Uterus (tissue), 4 donors: ENCODE results near the gene CCSER1. TPM values are rescaled to one million over a fixed set of nuclear protein-coding genes. Genes with fewer than 3 reads are reported as not detected.

Experiments
- DNase-seq, 2 donors: peaks; one replicate each; pipeline ENCODE4 v3.0.0-alpha.2; 2019 to 2020
- H3K27ac ChIP-seq, 2 donors: fragments of 200-600 bp; sonication (generic); 1 replicate in 1 of 2; 2 replicates in 1 of 2; pipeline ENCODE4 v1.5.1; 2016 to 2018
- H3K27me3 ChIP-seq, 2 donors: fragments of 200-600 bp; sonication (generic); one replicate each; pipeline ENCODE4 v1.5.1; 2018 to 2019; ENCODE audit warnings: control low read depth in 1 of 2
- H3K36me3 ChIP-seq, 2 donors: fragments of 200-600 bp; sonication (generic); one replicate each; pipeline ENCODE4 v1.5.1; 2019; ENCODE audit warnings: control low read depth in 1 of 2
- H3K4me1 ChIP-seq, 2 donors: fragments of 200-600 bp; sonication (generic); one replicate each; pipeline ENCODE4 v1.5.1; 2018 to 2019; ENCODE audit warnings: control low read depth in 1 of 2
- H3K4me3 ChIP-seq, 2 donors: fragments of 200-600 bp; sonication (generic); 1 replicate in 1 of 2; 2 replicates in 1 of 2; pipeline ENCODE4 v1.5.1; 2018 to 2019; ENCODE audit warnings: mild to moderate bottlenecking in 1 of 2
- H3K9me3 ChIP-seq, 2 donors: fragments of 200-600 bp; sonication (generic); one replicate each; pipeline ENCODE4 v1.5.1; 2019; ENCODE audit warnings: control low read depth in 1 of 2
- POLR2A ChIP-seq, 2 donors: fragments of 450-650 bp; IDR thresholded peaks; one replicate each; pipeline ENCODE4 v1.6.1; 2016; ENCODE audit warnings: antibody characterized with exemption in 2 of 2, mild to moderate bottlenecking in 1 of 2, moderate library complexity in 1 of 2
- intact Hi-C: fragments of 100-400 bp; cut with DNase I; formaldehyde crosslinking; loops from one replicate; pipeline ENCODE4 v1.15.1; 2023; ENCODE audit warnings: low total_unique reads
- total RNA-seq, 4 donors: library from RNA; depleted of rRNA in 3 of 4; stranded (reverse); fragments of >200 nt in 3 of 4; gene quantifications; one replicate each; pipeline versions ENCODE4 v1.1.0 to v1.2.4, GENCODE V29; 2014 to 2023
- TF ChIP-seq, protein P1 (sequence below), 4 experiments: fragments of 200-600 bp in 2 of 4; fragments of 450-650 bp in 2 of 4; sonication (generic) in 2 of 4; IDR thresholded peaks; one replicate each; pipeline ENCODE4 v1.5.1; 2016 to 2019; ENCODE audit warnings: antibody characterized with exemption in 4 of 4, mild to moderate bottlenecking in 2 of 4, moderate library complexity in 1 of 4
- donor health status: DM: yes; HTN: yes; CAD: no.

The CCSER1 gene
- total RNA-seq, 4 donors from 2014 or later, result 2.8 to 54.7 (median 11.9) TPM

DNA sequence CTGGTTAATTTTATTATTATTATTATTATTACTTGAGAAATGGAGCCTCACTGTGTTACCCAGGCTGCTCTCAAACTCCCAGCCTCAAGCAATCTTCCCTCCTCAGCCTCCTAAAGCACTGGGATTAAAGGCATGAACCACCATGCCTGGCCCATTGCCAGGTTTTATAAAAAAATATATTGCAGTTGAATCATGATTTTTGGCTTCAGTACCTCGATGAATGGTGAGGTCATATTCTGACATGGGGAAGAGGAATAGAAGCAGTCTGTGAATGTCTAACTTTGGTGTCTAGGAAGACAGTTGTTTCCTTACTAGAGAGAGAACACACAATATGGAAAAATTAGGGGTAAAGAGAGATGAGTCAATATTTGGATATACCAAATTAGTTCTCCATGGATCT, 32.0 kb downstream of the CCSER1 start:
- H3K4me3 ChIP-seq, result no peak overlapping the region
- no peaks in the 10 kb centered on the region for H3K4me1 ChIP-seq
- no peaks in the 10 kb centered on the region for H3K27me3 ChIP-seq
- H3K9me3 ChIP-seq, result no peaks in the 10 kb centered on the region
- no peak for TF ChIP-seq POLR2A (IDR thresholded peaks at IDR 0.05)
- TF ChIP-seq, protein P1, sequence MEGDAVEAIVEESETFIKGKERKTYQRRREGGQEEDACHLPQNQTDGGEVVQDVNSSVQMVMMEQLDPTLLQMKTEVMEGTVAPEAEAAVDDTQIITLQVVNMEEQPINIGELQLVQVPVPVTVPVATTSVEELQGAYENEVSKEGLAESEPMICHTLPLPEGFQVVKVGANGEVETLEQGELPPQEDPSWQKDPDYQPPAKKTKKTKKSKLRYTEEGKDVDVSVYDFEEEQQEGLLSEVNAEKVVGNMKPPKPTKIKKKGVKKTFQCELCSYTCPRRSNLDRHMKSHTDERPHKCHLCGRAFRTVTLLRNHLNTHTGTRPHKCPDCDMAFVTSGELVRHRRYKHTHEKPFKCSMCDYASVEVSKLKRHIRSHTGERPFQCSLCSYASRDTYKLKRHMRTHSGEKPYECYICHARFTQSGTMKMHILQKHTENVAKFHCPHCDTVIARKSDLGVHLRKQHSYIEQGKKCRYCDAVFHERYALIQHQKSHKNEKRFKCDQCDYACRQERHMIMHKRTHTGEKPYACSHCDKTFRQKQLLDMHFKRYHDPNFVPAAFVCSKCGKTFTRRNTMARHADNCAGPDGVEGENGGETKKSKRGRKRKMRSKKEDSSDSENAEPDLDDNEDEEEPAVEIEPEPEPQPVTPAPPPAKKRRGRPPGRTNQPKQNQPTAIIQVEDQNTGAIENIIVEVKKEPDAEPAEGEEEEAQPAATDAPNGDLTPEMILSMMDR (IDR thresholded peaks at IDR 0.05), result no peak
- intact Hi-C loops, result no loop called here
- no peak for DNase-seq
- no peak overlapping the region for H3K27ac ChIP-seq
- no peaks in the 10 kb centered on the region for H3K36me3 ChIP-seq

DNA sequence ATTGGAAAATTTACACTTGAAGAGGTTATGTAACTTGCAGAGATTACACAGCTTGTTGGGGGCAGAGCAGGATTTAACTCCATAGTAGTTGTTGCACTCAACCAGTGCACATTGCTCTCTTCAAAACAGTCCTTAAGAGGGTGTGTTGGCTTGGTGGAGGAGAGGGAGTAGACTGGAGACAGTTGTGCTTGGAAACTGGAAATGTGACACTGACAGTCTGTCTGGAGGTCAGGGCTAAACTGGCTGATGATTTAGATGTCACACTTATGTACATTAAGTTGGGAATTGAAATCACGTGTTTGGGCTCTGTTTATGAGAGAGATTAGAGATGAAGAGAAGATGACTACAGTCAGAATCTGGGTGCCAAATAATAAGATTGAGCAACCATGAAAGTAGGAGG, 32.9 kb downstream of the CCSER1 start:
- no peak for DNase-seq
- intact Hi-C loops, result no loop called here
- TF ChIP-seq POLR2A (IDR thresholded peaks at IDR 0.05), result no peak
- TF ChIP-seq, protein P1 (IDR thresholded peaks at IDR 0.05), result no peak

DNA sequence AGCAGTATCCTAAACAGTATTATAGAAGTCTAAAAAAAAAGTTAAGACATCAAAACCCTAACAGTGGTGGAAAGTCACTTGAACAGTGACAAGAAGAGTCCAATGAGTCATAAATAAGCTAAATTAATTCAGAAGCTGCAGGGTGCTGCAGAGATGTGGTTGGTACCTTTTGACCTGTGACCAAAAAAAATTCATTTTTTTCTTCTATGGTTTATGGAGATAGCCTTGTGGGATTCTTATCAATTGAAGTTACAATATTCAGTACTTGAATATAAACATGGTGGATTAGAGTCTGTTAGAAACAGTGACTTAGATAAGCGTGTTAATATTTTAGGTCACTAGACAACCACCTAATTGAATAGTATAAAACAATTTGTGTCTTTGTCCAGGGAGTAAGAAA, 35.4 kb downstream of the CCSER1 start:
- H3K4me1 ChIP-seq, result no peaks in the 10 kb centered on the region
- H3K36me3 ChIP-seq, result no peaks in the 10 kb centered on the region
- TF ChIP-seq POLR2A (IDR thresholded peaks at IDR 0.05), result no peak
- TF ChIP-seq, protein P1 (IDR thresholded peaks at IDR 0.05), result no peak
- no peak overlapping the region for H3K27ac ChIP-seq
- H3K9me3 ChIP-seq, result no peaks in the 10 kb centered on the region
- intact Hi-C loops, result no loop called here
- DNase-seq, result no peak
- no peak overlapping the region for H3K4me3 ChIP-seq
- no peaks in the 10 kb centered on the region for H3K27me3 ChIP-seq

More for the DNA sequence above, 32.9 kb downstream of the CCSER1 start:
- Histone ChIP-seq H3K27ac (no peak overlapping the region), H3K9me3 (no peaks in the 10 kb centered on the region), H3K4me1 (no peaks in the 10 kb centered on the region), H3K36me3 (no peaks in the 10 kb centered on the region), H3K27me3 (no peaks in the 10 kb centered on the region), H3K4me3 (no peak overlapping the region)

DNA sequence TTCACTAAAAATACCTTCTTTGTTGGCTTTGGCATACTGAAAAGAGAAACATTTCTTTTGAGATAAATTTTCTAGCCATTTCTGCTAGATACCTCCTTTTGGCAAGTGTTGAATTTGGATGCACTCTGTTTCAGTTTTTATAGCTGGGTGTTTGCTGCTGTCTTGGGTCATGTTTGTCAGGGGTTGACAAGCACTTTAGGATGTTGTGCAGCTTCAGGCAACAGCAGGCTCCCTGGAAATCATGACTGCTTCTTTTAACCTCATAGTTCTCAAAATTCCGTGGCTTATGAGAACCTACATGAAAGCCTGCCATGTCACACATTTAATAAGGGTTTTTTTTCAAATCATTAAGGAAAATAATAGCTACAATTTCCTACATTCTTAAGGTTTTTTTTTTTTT, 36.7 kb downstream of the CCSER1 start:
- H3K4me3 ChIP-seq, result no peak overlapping the region
- no peak for DNase-seq
- no peak overlapping the region for H3K27ac ChIP-seq
- no peaks in the 10 kb centered on the region for H3K36me3 ChIP-seq
- H3K27me3 ChIP-seq, result no peaks in the 10 kb centered on the region
- H3K9me3 ChIP-seq, result no peaks in the 10 kb centered on the region
- intact Hi-C loops, result no loop called here
- no peaks in the 10 kb centered on the region for H3K4me1 ChIP-seq
- TF ChIP-seq POLR2A (IDR thresholded peaks at IDR 0.05), result no peak
- TF ChIP-seq, protein P1 (IDR thresholded peaks at IDR 0.05), result no peak

DNA sequence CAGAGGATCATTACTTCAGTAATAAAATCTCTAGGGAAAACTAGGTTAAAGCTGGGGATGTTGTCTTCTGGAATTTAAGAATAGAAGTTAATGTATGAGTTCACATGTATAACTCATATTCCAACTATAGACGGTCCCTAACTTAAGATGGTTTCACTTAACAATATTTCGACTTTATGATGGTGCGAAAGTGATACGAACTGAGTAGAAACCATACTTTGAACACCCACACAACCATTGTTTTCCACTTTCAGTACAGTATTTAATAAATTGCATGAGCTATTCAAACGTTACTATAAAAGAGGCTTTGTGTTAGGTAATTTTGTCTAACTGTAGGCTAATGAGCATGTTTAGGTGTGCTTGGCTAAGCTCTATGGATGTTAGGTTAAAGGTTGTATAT, 38.7 kb downstream of the CCSER1 start:
- Histone ChIP-seq H3K36me3 (no peaks in the 10 kb centered on the region), H3K27ac (no peak overlapping the region), H3K9me3 (no peaks in the 10 kb centered on the region), H3K4me1 (no peaks in the 10 kb centered on the region), H3K27me3 (no peaks in the 10 kb centered on the region), H3K4me3 (no peak overlapping the region)
- DNase-seq, result no peak
- intact Hi-C loops, result no loop called here
- TF ChIP-seq, protein P1 (IDR thresholded peaks at IDR 0.05), result no peak
- no peak for TF ChIP-seq POLR2A (IDR thresholded peaks at IDR 0.05)
